Natural killer cell (primary cell): ENCODE results near the gene RXFP2. TPM values are rescaled to one million over a fixed set of nuclear protein-coding genes. Genes with fewer than 3 reads are reported as not detected.

ENCODE experiments used
- ATAC-seq, 3 donors: fragments of 150-1000 bp in 2 of 3; fragments of 200-7000 bp in 1 of 3; cut with Tn5 transposase; 1 replicate in 1 of 3; 2 replicates in 2 of 3; pipeline ENCODE4 v1.10.0; 2021; ENCODE audit warnings: mild to moderate bottlenecking in 2 of 3, moderate library complexity in 2 of 3
- DNase-seq, 2 donors: peaks; one replicate each; pipeline versions ENCODE4 v3.0.0 to v3.0.0-alpha.2; 2013 to 2021; ENCODE audit warnings: mixed read lengths in 1 of 2
- H3K27ac ChIP-seq: one replicate; pipeline ENCODE4 v1.5.1; 2013; ENCODE audit warnings: mild to moderate bottlenecking, low read length
- H3K27me3 ChIP-seq: one replicate; pipeline ENCODE4 v1.6.1; 2013; ENCODE audit warnings: low read length; ENCODE audit not compliant: control insufficient read depth, insufficient read depth
- H3K36me3 ChIP-seq: one replicate; pipeline ENCODE4 v1.6.1; 2013; ENCODE audit warnings: low read length; ENCODE audit not compliant: control insufficient read depth, insufficient read depth
- H3K4me1 ChIP-seq: one replicate; pipeline ENCODE4 v1.6.1; 2013; ENCODE audit warnings: low read length; ENCODE audit not compliant: control insufficient read depth, insufficient read depth
- H3K4me3 ChIP-seq: one replicate; pipeline ENCODE4 v1.5.1; 2013; ENCODE audit warnings: low read length
- H3K9me3 ChIP-seq: one replicate; pipeline ENCODE4 v1.6.1; 2013; ENCODE audit warnings: low read length; ENCODE audit not compliant: control insufficient read depth, insufficient read depth
- H3K27ac Mint-ChIP-seq, 2 donors: one replicate each; pipeline ENCODE4 v1.8.0; 2022; ENCODE audit warnings: mild to moderate bottlenecking in 2 of 2, mixed read lengths in 2 of 2, moderate library complexity in 1 of 2
- H3K27me3 Mint-ChIP-seq, 2 donors: one replicate each; pipeline ENCODE4 v1.8.0; 2022; ENCODE audit warnings: low read depth in 2 of 2, mixed read lengths in 2 of 2
- H3K36me3 Mint-ChIP-seq: one replicate; pipeline ENCODE4 v1.8.0; 2022; ENCODE audit warnings: mixed read lengths
- H3K4me1 Mint-ChIP-seq, 2 donors: one replicate each; pipeline ENCODE4 v1.8.0; 2022; ENCODE audit warnings: mixed read lengths in 2 of 2
- H3K4me3 Mint-ChIP-seq: one replicate; pipeline ENCODE4 v1.8.0; 2022; ENCODE audit warnings: mild to moderate bottlenecking, moderate library complexity, mixed read lengths
- H3K9me3 Mint-ChIP-seq, 2 donors: one replicate each; pipeline ENCODE4 v1.8.0; 2022; ENCODE audit warnings: mixed read lengths in 2 of 2
- CTCF ChIP-seq: fragments of 200-600 bp; IDR thresholded peaks from one replicate; pipeline ENCODE4 v1.8.0; 2022; ENCODE audit warnings: antibody characterized with exemption
- WGBS: methylation state at CpG from one replicate; pipeline ENCODE4 v1.1.7; 2013; ENCODE audit warnings: missing lambda C conversion rate; ENCODE audit not compliant: insufficient coverage; 5-methylcytosine and 5-hydroxymethylcytosine counted together
- intact Hi-C: fragments of 100-400 bp; cut with micrococcal nuclease; formaldehyde crosslinking; loops from one replicate; pipeline ENCODE4 v1.14.2; 2022
- total RNA-seq, 4 donors: library from RNA; stranded (reverse); fragments of 120-200 nt in 1 of 4; gene quantifications; one replicate each; pipeline versions ENCODE4 v1.2.3 to v1.2.4, GENCODE V29; 2013 to 2022

RXFP2 gene
- total RNA-seq, 3 donors from 2014 or later (not counting 1 experiment from before 2014, with no cell fraction given), result not detected

- no peaks in the 10 kb centered on the region for H3K9me3 Mint-ChIP-seq
- no peak for TF ChIP-seq CTCF
- H3K36me3 Mint-ChIP-seq, result no peaks in the 10 kb centered on the region
- H3K27ac Mint-ChIP-seq, result peak overlapping the region in 1 of 2 donors; percentile 43
- no peak for DNase-seq
- H3K27ac ChIP-seq, result no peak overlapping the region
- H3K4me3 ChIP-seq, result no peak overlapping the region
- H3K4me1 ChIP-seq, result no peaks in the 10 kb centered on the region
- WGBS, result 72% methylated on average over 3 of the region's 4 CpGs
- H3K9me3 ChIP-seq, result no peaks in the 10 kb centered on the region
- no peaks in the 10 kb centered on the region for H3K27me3 Mint-ChIP-seq
- intact Hi-C loops, result no loop called here
- no peak for ATAC-seq
- H3K4me1 Mint-ChIP-seq, result peaks cover 11 to 13% of the 10 kb centered on the region in 2 donors
- no peaks in the 10 kb centered on the region for H3K27me3 ChIP-seq
- no peaks in the 10 kb centered on the region for H3K36me3 ChIP-seq
- peak overlapping the region; percentile 49 for H3K4me3 Mint-ChIP-seq
These were observed 34.2 kb downstream of the RXFP2 start for GRCh38 chr13:31773538-31773937.

- no peak overlapping the region for H3K27ac ChIP-seq
- H3K4me3 Mint-ChIP-seq, result no peak overlapping the region
- no peaks in the 10 kb centered on the region for H3K36me3 Mint-ChIP-seq
- H3K4me1 ChIP-seq, result no peaks in the 10 kb centered on the region
- 95% methylated on average over 4 of the region's 5 CpGs for WGBS
- no peaks in the 10 kb centered on the region for H3K9me3 Mint-ChIP-seq
- no peaks in the 10 kb centered on the region for H3K36me3 ChIP-seq
- H3K4me3 ChIP-seq, result no peak overlapping the region
- peaks cover 4% of the 10 kb centered on the region in 2 donors for H3K27me3 Mint-ChIP-seq
- no peaks in the 10 kb centered on the region for H3K27me3 ChIP-seq
- intact Hi-C loops, result no loop called here
- ATAC-seq (no peak), DNase-seq (no peak)
- no peaks in the 10 kb centered on the region for H3K9me3 ChIP-seq
- H3K4me1 Mint-ChIP-seq, result peaks cover 11 to 13% of the 10 kb centered on the region in 2 donors
- no peak overlapping the region for H3K27ac Mint-ChIP-seq
- TF ChIP-seq CTCF, result no peak
These were observed 34.9 kb downstream of the RXFP2 start for GRCh38 chr13:31774186-31774750.

GRCh38 chr13:31775148-31775547 lies 35.8 kb downstream of the RXFP2 start:
- Histone ChIP-seq H3K9me3 (no peaks in the 10 kb centered on the region), H3K27me3 (no peaks in the 10 kb centered on the region), H3K4me1 (no peaks in the 10 kb centered on the region), H3K36me3 (no peaks in the 10 kb centered on the region), H3K27ac (no peak overlapping the region), H3K4me3 (no peak overlapping the region)
- no peak for DNase-seq
- H3K27ac Mint-ChIP-seq, result no peak overlapping the region
- no peak for TF ChIP-seq CTCF
- H3K9me3 Mint-ChIP-seq, result no peaks in the 10 kb centered on the region
- no peak overlapping the region for H3K4me3 Mint-ChIP-seq
- 88% methylated on average over 1 of the region's 2 CpGs for WGBS
- H3K36me3 Mint-ChIP-seq, result no peaks in the 10 kb centered on the region
- H3K27me3 Mint-ChIP-seq, result peaks cover 8 to 12% of the 10 kb centered on the region in 2 donors
- intact Hi-C loops, result no loop called here
- peaks cover 11 to 13% of the 10 kb centered on the region in 2 donors for H3K4me1 Mint-ChIP-seq
- no peak for ATAC-seq

GRCh38 chr13:31775686-31776085 lies 36.4 kb downstream of the RXFP2 start:
- no peaks in the 10 kb centered on the region for H3K27me3 ChIP-seq
- peaks cover 11 to 13% of the 10 kb centered on the region in 2 donors for H3K4me1 Mint-ChIP-seq
- no peaks in the 10 kb centered on the region for H3K36me3 ChIP-seq
- H3K36me3 Mint-ChIP-seq, result no peaks in the 10 kb centered on the region
- H3K9me3 ChIP-seq, result no peaks in the 10 kb centered on the region
- no peak for DNase-seq
- peaks cover 8 to 17% of the 10 kb centered on the region in 2 donors for H3K27me3 Mint-ChIP-seq
- no peak for ATAC-seq
- H3K4me3 ChIP-seq, result no peak overlapping the region
- TF ChIP-seq CTCF, result no peak
- H3K4me1 ChIP-seq, result no peaks in the 10 kb centered on the region
- H3K9me3 Mint-ChIP-seq, result no peaks in the 10 kb centered on the region
- WGBS, result 94% methylated on average over 3 of the region's 3 CpGs
- H3K27ac ChIP-seq, result no peak overlapping the region
- intact Hi-C loops, result no loop called here
- H3K27ac Mint-ChIP-seq, result no peak overlapping the region
- H3K4me3 Mint-ChIP-seq, result no peak overlapping the region
